ENCODE data around the gene BMF.
"Not testable (repeated sequence)": the region's sequence is repeated elsewhere in the genome, so short reads cannot be mapped to it uniquely, and the experiment has no call there.

BMF gene

DNA sequence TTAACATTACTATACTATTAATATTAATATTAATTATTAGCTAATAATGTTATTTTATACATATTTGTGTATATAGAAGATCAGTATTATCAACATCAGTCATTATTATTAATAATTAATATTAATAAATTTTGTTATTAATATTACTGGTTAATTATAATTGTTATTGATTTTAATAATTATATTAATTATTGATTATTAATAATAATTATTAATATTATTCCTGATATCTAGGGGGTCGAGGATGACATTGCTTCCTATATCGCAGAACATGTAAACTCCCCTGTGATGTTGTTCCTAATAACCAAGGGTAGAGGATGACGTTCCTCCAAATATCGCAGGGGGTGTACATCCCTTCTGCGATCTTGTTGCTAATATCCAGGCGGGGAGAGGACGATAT lies 17.3 kb upstream of the BMF start:
- no peak for DNase-seq

DNA sequence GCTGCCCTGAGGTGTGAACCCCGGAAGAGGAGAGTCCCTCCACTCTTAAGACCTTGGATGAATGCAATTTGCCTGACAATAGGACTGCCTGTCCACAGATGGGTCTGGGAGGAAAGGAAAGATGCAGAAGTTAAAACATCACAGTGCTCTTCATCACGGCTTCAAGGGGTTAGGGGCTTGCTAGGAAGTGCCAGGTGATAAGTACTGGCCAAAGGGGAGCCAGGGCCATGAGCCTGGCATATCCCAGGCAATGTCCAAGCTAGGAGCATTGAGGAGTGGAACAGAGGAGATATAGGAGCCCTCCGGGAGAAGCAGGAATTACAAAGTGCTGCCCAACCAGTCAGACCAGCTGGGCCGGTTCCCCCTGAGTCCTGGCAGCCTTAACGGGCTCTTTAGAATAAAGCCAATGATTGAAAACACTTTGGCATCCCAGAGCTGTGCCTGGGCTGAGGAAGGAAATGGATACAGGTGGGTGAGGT lies 16.2 kb upstream of the BMF start:
- not testable (repeated sequence) for DNase-seq

DNA sequence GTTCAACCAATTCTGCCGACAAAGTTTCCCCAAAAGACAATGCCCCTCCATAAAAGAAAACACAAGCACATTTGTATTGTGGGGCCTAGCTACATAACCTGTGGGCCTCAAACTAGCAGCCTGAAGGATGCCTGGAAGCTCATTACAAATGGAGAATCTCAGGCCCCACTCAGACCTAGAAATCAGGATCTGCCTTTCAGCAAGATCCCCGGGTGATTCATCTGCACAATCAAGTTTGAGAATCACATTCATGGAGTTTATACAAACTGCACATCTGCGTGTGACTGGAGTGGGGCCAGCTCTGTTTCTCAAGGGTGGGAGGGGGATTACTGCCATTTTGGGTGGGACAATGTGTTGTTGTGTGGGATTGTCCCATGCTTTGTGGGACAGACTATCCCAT lies 15.7 kb upstream of the BMF start:
- DNase-seq = not testable (repeated sequence)

DNA sequence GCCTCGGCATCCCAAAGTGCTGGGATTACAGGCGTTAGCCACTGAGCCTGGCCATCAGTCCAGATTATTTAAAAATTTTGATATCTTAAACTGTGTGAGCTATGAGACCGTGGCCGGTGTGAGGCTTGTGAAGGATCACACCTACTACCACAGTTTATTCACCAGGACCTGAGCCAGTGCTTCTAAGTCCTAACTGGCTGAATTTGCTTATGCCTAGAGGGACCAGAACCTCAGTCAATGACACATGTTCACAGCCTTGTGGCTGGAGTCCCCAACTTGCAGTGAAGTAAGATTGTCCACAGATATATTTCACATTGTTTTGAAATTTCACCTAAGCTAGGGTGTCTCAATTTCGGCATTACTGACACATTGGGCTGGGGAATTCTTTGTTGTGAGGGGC lies 15.2 kb upstream of the BMF start:
- not testable (repeated sequence) for DNase-seq

DNA sequence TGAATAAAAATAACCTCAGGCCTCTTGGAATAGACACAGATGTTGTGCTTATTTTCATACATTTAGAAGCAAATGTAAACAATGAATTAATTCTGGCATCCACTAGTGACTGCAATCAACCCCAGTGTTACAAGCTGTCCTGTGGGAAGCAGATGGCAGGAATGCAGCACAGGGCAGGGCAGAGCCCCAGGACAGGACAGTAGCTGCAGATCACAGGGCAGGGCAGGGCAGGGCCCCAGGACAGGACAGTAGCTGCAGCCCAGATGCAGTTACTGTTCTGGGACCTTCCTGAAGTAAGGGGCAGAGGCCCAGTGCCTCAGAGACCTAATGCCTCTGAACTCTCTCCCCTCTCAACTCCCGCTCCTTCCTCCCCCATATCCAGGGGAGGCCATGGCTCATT lies 14.3 kb upstream of the BMF start:
- not testable (repeated sequence) for DNase-seq

DNA sequence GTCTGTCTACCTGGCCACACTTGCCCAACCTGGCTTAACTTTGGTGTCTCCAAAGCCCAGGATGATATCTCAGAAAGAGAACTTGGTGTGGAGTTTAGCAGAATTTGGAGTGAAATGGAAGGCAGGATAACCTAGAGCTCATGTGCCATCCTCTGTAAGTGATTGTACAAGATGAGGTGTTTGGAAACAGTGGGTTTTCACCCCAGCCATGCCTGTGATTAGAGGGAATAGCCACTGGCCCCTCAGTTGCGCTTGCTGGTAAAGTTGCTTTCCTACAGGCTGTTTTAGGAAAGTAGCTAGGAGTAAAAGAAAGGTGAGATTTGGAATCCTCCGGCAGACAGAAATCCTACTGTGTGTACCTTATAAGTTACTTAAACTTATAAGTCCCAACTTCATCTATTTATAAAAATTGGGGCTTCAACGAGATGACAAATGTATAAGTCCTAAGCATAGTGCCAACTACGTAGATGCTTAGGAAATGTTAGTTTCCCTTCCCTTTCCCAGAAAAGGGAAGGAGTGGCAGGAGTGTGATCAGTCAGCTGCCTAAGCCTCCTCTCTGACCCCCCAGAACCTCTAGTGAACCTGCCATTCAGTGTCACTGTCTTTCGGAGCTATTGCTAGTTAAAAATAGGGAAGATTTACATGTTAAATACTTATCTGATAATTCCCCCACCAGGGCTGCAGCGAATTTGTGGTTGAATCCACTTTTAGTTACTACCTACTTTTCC lies 13.4 kb upstream of the BMF start:
- DNase-seq = no peak

DNA sequence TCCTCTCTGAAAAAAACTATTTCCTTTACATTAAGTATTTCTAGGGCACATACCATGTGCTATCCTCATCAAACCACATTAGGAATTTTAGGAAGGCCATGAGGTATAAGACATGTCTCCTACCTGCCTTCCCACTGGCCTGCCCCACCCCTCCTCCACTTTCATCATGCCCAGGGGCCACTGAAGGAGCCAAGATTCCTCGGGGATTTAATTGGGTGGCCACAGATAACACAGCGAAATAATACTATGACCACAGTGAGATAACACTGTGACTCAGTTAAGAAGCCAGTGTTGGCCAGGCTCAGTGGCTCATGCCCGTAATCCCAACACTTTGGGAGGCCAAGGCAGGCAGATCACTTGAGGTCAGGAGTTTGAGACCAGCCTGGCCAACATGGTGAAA lies 9.8 kb upstream of the BMF start:
- no peak for DNase-seq

DNA sequence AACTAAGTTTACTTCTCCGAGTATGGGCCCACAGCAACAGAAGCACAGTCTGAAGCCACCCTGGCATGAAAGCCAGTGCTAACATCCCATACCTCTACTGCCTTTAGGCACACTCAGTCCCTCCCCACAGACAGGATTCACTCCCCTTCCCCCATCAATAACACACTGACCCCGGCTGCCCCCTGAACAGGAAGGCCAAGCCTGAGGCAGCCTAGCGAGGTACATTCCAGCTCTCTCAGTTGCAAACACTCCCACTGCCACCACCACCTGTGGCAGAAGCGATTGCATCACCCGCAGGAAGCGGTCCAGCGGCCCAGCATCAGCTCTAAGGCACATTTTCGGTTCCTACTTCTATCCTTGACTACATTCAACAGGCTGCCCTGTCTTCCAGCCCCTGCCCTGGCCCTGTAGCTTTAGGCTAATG lies 7.0 kb upstream of the BMF start:
- DNase-seq = no peak

DNA sequence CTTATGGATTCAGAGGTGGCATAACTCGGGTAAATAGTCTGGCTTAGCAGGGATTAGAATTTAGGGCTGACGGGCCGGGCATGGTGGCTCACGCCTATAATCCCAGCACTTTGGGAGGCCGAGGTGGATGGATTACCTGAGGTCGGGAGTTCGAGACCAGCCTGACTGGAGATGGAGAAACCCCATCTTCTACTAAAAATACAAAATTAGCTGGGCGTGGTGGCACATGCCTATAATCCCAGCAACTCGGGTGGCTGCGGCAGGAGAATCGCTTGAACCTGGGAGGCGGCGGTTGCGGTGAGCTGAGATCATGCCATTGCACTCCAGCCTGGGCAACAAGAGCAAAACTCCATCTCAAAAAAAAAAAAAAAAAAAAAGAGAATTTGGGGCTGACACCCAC lies 6.4 kb upstream of the BMF start:
- DNase-seq = not testable (repeated sequence)

DNA sequence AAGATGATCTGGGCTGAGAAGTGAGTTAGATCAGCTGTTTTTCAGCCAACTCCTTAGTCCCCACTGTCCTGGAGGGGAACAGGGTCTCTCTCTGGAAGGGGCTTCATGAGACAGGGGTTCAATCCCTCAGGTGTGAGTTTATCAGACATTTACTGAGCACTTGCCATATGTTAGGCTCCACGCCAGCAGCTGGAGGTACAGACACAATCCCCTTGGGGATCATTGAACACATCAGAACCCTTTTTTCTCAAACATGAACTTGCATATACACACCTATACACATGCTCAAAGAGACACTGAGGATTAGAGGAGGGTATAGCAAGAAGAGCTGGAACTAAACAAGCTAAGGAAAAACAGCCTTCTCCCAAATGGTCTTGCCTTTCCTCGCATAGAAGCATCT lies 5.5 kb upstream of the BMF start:
- no peak for DNase-seq

DNA sequence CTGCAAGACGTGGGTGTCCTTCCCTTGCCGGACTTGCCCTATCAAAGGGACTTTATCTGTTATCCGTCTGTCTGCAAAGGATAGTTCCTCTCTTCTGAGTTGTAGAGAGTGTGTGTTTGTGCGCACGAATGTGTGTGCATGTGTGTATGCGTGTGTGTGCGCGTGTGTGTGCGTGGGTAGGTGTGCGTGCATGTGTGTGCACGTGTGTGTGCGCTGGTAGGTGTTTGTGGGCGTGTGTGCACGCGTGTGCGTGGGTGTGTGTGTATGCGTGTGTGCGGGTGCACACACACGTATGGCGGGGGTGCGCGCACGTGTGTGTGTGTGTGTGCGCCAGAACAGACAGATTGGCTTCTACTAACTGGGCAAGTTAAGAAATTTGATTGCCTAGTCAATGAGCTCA lies 4.1 kb upstream of the BMF start:
- DNase-seq = no peak

DNA sequence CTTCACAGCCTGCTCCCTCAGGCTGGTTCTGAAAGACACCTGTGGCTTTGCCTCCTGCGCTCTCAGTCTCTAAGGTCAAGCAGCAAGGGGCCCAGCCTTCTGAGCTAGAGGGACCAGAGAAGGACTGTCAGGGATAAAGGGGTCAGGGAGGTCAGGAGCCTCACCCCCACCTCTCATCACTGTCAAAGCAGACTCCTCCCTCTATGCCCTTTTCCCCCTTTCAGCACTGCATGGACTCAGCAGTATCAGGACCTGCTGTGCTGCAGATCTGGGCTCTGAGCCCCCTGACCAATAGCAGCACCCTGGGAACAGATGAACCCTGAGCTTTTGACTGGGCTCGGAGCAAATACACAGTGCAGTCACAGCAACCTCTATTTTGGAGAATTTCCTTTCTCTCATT lies 3.2 kb upstream of the BMF start:
- DNase-seq = no peak

DNA sequence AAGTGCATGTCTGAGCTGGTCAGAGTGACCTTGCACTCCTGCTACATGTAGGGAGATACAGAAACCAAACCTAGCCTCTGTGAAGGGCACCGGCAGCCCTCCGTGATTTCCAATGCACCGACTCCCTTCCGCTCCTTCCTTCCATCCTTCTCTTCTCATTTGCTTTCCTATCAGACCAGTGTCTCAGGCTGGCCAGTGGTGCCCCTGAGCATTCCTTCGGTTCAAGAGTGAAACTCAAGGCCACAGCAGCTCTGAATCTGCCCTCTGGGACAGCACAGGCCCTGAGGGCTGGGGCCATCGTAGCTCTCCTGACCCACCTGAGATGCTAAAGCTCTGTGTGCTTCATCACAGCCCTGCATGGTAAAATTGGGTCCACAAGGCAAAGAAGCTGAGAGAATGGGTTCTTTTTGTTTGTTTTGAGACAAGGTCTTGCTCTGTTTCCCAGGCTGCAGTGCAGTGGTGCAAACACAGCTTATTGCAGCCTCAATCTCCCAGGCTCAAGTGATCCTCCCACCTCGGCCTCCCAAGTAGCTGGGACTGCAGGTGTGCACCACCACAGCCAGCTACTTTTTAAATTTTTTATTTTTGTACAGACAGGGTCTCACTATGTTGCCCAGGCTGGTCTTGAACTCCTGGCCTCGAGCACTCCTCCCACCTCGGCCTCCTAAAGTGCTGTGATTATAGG lies 2.3 kb upstream of the BMF start:
- no peak for DNase-seq

DNA sequence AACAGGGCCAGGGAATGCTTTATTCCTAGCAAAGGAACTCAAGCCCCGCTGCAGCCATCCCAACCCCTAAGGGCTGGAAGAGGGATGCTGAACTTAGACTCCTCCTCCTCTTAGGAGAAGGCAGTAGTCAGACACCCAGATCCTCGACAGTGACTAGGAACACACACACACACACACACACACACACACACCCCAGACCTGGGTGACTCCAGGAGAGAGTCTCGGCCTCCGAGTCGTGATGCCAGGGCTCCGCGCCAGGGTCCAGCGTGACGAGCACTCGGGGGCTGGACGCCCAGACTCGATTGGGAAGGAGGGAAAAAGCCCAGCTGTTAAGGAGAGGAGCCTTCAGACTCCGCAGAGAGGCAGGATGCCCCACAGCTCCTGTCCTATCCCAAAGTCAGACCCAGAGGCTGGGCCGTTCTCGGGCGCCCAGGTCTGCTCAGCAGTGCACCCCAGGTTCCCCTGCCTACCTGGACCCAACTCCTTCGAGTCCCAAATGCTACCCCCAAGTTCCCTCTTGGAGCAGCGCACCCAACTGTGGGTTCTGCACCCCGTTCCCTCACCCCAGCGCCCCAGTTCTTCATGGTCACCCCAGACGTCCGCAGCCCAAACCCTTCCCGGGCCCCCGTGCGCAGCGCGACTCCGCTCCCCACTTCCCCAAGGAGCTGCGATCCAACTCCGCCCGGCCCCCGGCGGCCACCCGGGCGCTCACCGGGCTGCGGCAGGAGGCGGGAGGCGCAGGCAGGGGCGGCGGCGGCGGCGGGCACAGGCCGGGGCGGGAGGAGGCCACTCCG lies 421 bp downstream of the BMF start:
- no peak for DNase-seq

DNA sequence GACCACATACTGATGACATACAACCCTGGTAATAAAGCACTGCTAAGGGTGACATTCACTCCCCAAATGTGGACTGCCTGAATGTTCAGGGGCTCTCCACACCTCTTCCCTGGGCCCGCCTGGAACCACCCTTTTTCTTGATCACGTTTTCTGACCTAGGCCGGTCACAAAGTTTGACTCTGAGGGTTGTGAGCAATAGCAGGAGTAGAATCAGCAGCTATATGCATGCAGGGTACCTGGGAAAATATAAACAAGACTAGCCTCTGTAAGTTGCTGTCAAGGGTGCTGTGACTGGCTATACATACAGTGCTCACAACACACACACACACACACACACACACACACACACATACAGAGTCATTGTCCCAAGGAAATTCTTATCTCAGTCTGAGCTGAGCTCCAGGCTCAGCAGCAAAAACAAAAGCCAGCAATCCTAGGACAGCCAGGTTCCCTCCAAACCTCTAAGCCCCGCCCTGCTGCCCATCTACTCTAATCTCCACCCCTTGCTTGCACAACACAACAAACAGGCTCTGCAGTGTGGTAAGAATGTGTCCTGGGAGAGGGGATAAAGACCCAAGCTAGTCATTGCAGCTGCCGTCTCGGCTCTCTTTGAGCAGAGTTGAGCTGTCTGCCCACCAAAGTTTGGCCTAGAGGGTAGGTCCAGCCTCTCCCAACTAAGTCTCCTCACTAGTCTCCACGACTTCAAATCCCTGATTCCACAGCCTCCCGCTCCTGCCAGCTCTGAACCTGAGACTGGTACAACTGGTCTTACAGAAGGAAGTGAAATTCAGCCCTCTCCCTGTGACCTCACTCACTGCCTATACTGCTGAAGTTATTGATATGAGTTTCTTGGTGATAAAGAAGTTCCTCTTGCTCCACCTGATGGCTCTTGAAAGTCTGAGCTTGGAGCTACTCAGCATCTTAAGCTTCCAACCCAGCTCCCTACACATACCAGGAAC lies 2.2 kb downstream of the BMF start:
- no peak for DNase-seq

DNA sequence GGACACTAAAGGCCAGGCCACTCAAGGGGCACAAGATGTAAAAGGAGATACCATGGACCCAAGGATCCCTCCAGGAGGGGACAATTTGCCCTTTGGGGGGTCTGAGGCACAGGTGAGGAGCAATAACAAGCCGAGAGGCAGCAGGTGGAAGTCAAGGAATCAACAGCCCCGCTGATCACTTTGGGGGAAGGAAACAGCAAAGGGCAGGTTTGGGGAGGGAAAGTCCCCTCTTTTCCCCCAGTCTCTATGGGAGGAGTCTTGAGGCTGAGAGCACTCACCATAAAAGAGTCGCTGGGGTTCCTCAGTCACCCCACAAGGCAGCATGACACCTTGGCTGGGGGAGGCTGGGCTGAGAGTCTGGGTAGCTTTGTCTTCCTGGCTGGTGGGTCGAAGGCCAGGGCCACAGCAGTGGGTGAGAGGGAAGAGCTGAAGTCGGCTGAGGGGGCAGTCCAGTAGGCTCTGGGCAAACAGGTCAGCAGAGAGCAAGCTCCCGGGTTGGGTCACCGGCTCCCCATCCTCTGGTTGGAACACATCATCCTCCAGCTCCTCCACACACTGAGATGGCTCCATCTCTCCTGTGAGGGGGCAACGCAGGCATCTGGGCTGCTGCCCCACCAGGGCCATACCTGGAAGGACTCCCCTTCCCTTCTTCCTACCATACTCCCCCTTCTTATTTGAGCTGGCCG lies 3.0 kb downstream of the BMF start:
- DNase-seq = no peak

DNA sequence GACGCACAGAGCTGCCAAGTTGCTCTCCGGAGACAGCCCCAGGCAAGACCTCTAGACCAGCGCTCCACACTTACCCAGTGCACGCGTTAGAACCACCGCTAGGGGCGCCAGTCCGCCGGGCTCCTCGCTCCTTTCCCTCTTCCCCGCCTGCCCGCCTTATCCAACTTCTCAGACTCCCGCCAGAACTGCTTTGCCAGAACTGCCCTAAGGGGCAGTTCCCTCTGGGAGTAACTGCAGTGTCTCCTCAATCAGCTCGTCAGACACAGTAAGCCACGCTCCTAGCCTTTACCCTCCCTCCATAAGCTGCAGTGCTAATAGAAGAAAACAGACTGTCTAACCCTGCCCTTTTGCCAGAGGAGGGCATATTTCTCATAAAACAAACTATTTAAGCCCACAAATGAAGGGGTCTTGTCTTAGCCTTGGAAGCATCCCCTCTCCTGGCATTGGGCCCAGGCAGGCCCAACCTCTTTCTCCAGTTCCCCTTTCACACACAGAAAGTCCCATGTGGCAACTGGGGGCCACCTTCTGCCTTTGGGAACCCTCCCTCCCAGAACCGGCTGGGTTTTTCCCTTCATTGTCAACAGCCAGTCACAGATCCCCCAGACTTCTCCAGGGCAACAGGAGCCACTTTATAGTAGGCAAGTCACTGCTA lies 3.7 kb downstream of the BMF start:
- peak; percentile 76 for DNase-seq

DNA sequence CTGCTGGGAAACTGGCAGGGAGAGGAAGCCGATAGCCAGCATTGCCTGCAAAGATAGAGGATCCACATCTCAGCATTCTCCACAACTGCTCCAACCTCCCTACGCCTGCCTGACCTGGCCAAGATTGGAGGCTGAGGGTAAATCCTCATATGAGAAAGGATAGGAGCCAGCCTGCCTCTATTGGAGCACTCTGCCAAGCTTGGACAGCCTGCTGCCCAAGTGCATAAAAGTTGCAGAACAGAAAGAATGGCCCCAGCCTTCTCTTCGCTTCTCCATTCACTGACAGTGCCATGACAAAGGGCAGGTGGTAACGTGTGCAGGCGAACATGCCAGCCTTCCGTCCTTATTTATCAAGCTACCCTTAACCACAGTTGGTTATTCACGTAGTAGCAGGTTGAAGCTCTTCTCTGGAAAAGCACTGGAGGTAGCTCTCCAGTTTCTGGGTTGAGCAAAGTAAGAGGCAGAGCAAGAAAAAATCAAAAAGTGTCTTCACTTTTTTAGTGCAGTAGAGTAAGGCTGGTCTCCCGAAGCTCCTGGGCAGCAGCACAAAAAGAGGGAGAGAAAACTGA lies 4.3 kb downstream of the BMF start:
- no peak for DNase-seq

DNA sequence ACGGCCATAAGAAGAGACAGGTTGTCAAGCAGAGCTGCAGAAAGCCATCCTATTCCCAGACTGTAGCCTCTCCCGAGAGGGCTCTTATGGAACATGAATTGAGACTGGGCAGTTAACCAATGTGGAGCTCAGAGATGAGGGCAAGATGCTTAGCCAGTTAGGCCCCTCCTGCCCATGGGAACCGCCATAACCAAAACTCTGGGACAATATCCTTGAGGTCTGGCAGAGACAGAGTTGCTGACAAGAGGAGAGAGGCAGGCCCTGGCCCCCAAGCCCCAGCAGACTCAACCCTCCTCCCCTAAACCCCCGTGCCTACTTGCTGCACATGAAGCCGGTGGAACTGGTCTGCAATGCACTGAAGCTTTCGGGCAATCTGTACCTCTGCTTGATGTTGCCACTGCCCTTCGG lies 4.8 kb downstream of the BMF start:
- peak; percentile 73 for DNase-seq

DNA sequence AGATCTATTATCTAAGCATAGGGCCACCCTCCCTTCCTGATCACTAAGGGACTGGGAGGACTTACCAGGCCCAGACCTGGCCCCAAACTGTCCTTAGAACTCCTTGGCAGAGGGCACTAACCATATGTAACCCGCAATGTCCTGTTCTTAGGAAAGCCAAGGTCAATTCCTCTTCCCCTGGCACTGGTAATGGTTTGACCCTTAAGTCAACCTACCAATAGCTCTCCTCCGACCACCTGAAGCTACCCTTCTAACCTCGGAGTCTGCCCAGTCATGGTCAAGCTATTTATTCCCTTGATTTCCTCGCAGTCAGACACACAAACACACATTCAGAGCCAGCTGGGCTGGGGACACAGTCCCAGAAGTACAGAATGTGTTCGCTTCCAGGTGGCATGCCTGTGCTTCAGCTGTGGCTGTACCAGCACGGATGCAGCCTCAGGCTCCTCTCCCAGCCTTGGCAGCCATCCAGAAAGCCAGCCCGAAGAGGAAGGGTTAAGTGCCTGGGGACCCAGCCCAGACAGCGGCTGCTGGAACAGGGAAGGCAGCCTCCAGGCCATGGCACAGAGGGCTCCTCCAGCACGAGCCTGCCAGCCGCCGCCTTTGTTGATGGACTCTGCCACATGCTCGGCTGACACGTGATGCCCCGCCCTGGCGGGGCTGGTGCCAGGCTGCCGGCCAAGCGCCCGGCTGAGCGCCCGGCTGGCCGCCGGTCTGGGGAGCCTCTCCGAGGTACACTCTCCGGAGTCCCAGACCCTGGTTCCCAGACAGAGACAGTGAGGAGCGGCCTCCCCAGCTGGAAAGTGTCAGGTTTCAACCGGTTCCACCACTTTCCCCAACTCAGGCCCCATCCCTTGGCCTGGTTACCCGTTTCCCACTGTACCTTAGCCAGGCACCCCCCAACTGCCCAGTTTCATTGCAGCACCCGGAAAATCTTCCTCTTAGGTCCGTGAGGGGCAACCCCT lies 5.5 kb downstream of the BMF start:
- peak; percentile 83 for DNase-seq
